Measurements from ENCODE around the gene USP6NL. TPM values are rescaled to one million over a fixed set of nuclear protein-coding genes. Genes with fewer than 3 reads are reported as not detected.

Gene USP6NL
- total RNA-seq, 1 donor from 2014 or later, result 35.1 TPM

DNA sequence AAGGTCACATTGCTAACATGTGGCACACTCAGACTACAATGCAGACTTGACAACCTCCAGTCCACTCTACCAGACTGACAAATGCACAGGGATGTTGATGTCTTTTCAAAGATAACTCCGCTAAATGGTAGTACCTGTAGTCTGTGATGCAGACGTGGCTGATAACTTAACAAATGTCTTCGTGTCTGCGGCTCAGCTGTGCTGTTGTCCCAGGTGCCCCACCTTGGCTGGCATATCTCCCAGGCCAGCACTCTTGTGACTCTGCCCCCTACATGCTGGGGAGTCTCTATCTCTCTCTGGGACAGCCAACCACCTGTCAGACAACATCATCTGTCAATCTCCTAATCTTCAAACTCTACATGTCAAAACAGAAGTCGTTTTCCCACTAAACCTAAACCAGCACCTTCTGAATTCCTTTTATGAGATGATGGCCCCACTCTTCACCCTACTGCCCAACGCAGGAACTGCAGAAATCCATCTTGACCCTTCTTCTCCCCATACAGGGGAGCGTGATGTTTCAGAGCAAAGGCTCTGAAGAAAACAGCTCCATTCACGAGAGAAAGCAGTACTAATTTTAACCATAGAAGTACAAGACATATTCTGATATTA lies 156.4 kb downstream of the USP6NL start:
- FAIRE-seq, result no peak
- DNase-seq (ENCODE audit: low spot score in 2 of 2), result no peak

DNA sequence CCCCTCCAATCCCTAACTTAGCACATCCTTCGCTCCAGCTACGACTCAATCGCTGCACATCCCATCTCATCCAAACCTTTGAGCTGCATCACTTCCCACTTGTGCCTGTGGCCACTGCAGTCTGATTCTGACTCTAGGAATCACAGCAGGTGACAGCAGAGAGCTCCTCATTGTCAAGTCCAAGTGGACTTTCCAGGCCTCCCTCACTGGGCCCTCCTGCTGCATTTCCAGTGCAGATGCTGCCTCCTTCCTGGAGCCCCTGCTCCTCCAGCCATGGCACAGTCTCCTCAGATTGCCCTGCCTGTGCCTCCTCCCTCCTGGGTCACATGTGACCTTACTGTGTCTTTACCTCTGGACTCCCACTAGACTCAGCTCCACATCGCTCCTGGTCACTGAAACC lies 157.3 kb downstream of the USP6NL start:
- FAIRE-seq (no peak), DNase-seq (ENCODE audit: low spot score in 2 of 2) (no peak)

DNA sequence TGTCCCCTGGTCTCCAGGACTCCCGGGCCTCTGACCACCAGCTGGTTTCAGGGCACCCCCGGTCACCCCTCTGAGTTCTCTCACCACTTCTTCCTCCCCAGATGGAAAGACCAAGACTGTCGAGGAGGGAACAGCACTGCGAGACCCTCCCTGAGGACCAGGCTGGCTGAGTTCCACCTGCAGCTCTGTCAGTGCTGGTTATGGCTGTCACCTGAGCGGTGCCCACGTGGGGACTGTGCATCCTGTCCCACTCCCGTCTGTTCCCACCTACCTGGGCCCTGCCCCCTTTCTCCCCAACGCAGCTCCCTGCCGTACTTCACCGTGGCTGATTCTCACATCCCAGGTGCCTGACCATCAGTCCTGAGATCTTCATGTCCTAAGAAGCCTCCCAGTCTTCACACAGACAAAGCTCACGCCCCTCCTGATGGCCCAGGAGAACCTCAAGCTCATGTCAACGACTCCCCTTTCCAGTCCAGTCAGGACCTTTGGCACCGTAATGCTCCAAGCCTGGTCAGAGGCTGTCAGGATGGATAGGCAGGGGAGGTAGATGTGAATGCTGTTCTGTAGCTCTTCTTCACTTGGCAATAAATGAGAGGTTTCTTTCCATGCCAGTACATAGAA lies 159.7 kb downstream of the USP6NL start:
- FAIRE-seq, result no peak

GRCh38 chr10:11450427-11450826 lies 161.0 kb downstream of the USP6NL start:
- DNase-seq (ENCODE audit: low spot score in 2 of 2), result no peak
- FAIRE-seq, result no peak

More for the DNA sequence above, 159.7 kb downstream of the USP6NL start:
- no peak for DNase-seq (ENCODE audit: low spot score in 2 of 2)

- FAIRE-seq, result no peak
- DNase-seq (ENCODE audit: low spot score in 2 of 2), result no peak
These were observed 161.7 kb downstream of the USP6NL start for GRCh38 chr10:11449761-11450160.

- no peak for DNase-seq (ENCODE audit: low spot score in 2 of 2)
- FAIRE-seq, result no peak
These were observed 162.8 kb downstream of the USP6NL start for GRCh38 chr10:11448545-11449244.

DNA sequence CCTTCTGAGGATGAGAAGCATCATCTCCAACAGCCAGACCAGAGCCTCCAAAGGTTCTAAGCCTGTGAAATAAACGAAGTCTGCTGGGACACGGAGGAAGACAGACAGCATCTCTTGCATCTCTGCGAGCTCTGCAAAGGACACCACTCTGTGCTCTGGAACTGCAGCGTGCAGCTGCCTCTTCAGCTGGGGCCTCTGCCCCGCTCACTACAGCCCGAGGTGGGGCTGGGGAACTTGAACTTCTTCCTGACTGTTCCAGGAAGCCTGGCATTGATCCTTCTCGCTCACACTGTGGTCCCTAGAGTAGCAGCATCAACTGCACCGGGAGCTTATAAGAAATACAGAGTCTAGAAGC lies 163.3 kb downstream of the USP6NL start:
- FAIRE-seq, result no peak
- no peak for DNase-seq (ENCODE audit: low spot score in 2 of 2)

DNA sequence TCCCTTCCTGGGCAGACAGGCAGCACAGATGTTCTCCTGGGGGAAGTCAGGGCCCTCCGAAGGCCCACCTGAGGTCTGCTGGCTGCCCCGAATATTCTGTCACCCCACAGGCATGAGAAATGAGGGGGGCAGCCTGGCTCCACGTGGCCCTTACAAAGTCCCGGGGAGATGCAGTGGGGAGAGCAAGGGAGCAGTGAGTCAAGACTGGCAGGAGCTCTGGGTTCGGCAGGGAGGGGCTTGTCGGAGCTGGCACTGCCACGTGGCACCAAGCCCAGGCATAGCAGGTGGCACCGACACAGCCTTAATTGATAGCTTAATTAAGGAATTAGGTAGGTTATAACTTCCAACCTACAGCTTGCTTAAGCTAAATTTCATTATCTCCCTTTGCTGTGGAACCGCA lies 163.9 kb downstream of the USP6NL start:
- no peak for DNase-seq (ENCODE audit: low spot score in 2 of 2)
- no peak for FAIRE-seq

DNA sequence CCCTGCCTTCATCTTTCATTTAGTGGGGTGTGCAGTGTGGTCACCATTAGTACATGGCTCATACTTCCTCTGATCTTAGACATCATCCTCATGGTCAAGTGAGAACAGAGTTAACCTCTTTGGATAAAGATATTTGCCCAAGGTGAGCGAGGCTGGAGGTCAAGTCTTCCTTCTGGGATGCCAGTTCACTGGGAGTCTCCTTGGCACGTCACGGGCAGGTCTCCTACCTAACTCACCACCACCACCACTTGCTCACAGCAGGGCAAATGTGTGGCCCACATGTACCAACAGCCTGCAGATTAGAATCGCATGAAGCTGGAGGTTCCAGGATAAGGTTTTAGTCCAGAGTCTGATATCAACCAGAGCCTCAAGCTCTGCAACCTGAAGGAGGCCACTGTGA lies 164.6 kb downstream of the USP6NL start:
- FAIRE-seq (no peak), DNase-seq (ENCODE audit: low spot score in 2 of 2) (no peak)

GRCh38 chr10:11446133-11446532 lies 165.3 kb downstream of the USP6NL start:
- FAIRE-seq (no peak), DNase-seq (ENCODE audit: low spot score in 2 of 2) (no peak)

DNA sequence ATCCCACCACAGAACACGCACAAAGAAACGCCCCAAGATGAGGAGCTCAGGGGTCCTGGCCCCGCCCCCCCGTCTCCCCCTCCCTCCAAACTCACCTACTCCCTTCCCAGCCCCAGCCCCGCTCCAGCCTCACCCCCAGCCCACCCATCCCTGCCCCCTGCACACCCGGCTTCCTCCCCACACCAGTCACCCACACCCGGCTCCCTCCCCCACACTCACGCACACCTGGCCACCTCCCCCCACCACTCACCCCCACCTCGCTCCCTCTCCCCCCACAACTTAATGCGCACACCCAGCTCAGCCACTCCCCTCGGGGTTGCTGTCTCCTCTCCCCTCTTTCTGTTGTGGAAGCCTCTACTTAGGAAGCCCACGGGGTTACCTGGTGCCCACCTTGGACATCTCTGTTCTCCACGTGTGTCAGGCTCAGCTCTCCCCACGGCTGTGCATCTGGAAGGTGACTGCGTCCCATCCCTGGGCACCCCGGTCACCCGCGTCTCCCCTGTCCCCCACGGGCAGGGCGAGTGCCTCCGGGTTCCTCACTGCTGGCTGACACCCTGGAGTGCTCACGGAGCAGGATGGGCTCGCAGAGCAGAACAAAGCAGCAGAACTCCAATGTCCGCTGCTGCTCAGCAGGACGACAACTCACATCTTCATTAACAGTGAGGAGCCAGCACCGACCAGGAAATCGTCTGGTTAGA lies 166.8 kb downstream of the USP6NL start:
- no peak for FAIRE-seq
- DNase-seq (ENCODE audit: low spot score in 2 of 2), result no peak

GRCh38 chr10:11444155-11444530 lies 167.3 kb downstream of the USP6NL start:
- DNase-seq (ENCODE audit: low spot score in 2 of 2) (no peak), FAIRE-seq (no peak)

DNA sequence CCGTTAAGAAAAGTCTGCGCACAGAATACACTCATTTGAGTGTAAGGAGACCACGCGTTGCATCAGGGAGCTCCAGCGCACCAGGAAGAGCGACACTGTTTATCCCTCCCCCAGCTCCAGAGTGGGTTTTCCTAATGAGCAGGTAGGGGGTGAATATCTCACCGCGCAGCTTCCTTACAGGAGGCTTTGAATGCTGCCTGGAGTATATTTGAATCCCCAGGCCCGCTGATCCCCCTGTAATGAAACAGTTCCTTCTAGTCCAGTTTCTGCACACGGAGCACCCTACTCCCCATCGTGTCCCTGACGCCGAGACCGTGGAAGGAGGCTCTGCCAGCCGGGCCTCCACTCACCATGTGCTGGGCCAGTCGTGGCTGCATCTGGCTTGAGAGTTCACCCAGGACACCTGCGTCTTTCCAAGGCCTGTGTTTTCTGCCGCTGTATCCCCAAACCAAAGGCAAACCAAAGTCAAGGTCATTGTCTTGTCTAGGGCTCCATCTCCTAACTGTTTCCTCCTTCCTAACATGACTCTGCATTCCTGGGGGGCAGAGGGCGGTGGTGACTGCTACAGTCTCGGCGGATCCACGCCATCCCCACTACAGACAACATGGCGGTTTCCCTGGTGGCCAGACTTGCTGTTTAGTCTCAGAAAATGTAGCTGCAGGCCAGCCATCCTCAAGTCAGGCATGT lies 167.8 kb downstream of the USP6NL start:
- FAIRE-seq (no peak), DNase-seq (ENCODE audit: low spot score in 2 of 2) (no peak)

DNA sequence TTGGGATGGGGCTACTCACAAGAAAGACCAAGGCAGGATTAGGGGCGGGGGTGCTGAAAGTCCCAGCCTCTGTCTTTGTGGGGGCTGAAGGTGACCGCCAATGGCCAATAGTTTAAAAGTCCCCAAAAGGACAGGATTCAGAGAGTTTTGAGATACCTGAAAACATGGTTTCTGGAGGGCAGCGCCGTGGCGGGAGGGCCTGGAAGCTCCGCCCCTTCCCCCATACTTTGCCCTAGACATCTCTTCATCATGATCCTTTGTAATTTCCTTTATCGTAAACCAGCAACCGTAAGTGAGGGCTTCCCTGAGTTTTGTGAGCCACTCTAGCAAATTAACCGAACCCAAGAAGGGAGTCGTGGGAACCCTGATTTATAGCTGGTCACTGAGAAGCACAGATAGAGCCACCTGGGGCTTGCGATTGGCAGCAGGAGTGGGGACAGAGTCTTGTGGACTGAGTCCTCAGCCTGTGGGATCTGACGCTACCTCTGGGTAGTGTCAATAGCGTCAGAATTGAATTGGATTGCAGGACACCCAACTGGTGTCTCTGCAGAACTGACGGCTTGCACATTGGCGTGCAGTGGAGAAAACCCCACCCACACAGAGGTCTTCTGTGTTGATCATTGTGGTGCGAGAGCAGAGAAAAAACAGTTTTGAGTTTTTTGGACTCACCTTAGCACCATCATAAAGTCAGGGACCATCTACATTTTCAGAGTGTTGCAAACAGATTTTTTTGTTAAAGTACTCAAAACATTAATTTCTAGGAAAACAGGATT lies 169.3 kb downstream of the USP6NL start:
- no peak for FAIRE-seq

DNA sequence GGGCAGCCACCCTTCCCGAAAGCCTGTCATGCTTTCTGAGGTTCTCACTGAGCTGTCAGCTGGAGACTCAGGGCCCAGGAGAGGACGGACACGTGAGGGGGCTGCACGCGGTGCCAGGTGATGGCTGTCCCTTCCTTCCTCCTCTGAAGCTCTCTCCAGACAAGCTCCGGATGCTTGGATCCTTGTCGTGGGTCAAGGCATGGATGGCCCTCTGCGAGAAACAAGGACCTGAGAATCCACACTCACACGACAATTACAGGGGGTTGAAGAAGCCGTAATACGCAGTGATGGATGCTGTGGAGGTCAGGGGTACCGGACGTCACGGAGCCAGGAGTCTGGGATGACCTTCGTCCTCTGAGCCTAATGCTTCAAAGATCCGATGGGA lies 170.3 kb downstream of the USP6NL start:
- FAIRE-seq (no peak), DNase-seq (ENCODE audit: low spot score in 2 of 2) (no peak)

More for the DNA sequence above, 169.3 kb downstream of the USP6NL start:
- no peak for DNase-seq (ENCODE audit: low spot score in 2 of 2)

- no peak for FAIRE-seq
- DNase-seq (ENCODE audit: low spot score in 2 of 2), result no peak
These were observed 170.9 kb downstream of the USP6NL start for GRCh38 chr10:11440250-11441150.

DNA sequence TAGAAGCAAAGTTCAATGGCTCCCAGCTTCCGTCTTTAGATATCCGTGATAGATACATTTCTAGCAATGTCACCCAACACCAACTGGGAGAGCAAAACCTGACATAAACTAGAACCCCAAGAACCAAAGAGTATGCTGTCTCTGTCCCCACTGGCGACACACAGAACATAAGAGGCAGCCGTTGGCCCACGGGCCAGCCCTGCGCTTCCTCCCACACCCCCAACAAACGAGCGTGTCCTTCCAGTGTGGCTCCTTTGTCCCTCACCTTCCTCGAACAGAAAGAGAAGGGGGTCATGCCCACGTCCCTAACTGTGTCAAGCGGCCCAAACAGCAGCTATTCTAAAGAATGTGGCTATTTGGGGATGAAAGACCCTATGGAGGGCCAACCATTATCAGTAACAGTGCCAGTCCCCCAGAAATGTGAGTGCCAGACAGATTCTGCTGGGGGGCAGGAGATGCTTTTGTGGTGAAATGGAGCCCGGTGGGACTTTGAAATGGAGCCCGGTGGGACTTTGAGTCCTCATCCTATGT lies 171.9 kb downstream of the USP6NL start:
- DNase-seq (ENCODE audit: low spot score in 2 of 2), result no peak

DNA sequence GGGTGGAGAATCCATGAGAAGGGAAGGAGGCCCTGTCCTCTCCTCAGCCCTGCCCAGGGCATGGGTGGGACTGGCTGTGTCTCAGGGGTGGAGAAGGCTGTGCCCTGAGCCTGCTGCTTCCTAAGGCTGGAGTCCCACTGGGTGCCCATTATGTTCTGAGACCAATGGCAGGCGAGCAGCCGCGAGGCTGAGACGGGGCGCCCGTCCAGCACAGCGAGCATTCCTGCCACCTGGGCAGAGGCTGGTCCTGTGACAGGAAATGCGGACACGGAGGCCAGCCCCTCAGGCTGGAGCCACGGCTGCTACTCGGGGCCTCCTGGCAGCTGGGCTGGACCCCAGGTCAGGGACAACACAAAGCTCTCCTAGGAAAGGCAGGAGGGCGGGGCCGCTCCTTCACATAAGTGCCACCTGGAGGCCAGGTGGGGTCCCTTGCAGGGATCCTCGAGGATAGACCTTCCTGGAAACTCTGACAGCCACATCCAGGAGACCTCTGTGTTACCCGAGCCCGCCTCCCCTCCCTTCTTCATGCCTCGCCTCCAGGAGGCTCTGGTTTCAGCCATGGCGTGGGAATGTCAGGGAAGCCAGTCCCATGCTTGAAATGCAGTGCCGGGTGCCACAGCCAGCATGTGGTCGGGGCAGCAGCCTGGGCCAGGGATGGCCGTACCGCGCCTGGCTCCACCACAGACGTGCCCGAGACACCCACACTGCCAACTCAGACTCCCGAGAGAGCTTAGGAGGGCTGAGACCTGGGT lies 173.9 kb downstream of the USP6NL start:
- FAIRE-seq (no peak), DNase-seq (ENCODE audit: low spot score in 2 of 2) (no peak)

More for the DNA sequence above, 171.9 kb downstream of the USP6NL start:
- FAIRE-seq, result no peak

Data from frontal cortex (tissue), 4 donors.